Suppressor macrophage treated with lipopolysaccharide for 4 hours (primary cell): ENCODE data around the gene ANKRD33B.

ENCODE experiments used
- DNase-seq: peaks from one replicate; pipeline ENCODE4 v3.0.0-alpha.2; 2020

ANKRD33B gene

GRCh38 chr5:10579536-10580521 lies 16.0 kb downstream of the ANKRD33B start:
- peak; percentile 58 for DNase-seq

GRCh38 chr5:10580531-10581423 lies 16.9 kb downstream of the ANKRD33B start:
- no peak for DNase-seq

- no peak for DNase-seq
These were observed 17.5 kb downstream of the ANKRD33B start for GRCh38 chr5:10581424-10581748.

GRCh38 chr5:10581867-10582511 lies 18.1 kb downstream of the ANKRD33B start:
- DNase-seq = no peak

- no peak for DNase-seq
These were observed 18.6 kb downstream of the ANKRD33B start for GRCh38 chr5:10582512-10582897.

- no peak for DNase-seq
These were observed 20.0 kb downstream of the ANKRD33B start for GRCh38 chr5:10583663-10584572.

GRCh38 chr5:10584714-10585517 lies 21.0 kb downstream of the ANKRD33B start:
- peak; percentile 35 for DNase-seq

- DNase-seq = no peak
These were observed 21.6 kb downstream of the ANKRD33B start for GRCh38 chr5:10585518-10585915.

- DNase-seq = no peak
These were observed 22.1 kb downstream of the ANKRD33B start for GRCh38 chr5:10586008-10586407.

- DNase-seq = peak; percentile 25
These were observed 22.7 kb downstream of the ANKRD33B start for GRCh38 chr5:10586555-10586954.

- DNase-seq = no peak
These were observed 24.4 kb downstream of the ANKRD33B start for GRCh38 chr5:10588109-10588775.

GRCh38 chr5:10588779-10589447 lies 25.0 kb downstream of the ANKRD33B start:
- no peak for DNase-seq

- no peak for DNase-seq
These were observed 26.5 kb downstream of the ANKRD33B start for GRCh38 chr5:10590226-10590999.

- DNase-seq = no peak
These were observed 27.3 kb downstream of the ANKRD33B start for GRCh38 chr5:10591159-10591558.

- no peak for DNase-seq
These were observed 28.1 kb downstream of the ANKRD33B start for GRCh38 chr5:10591966-10592365.

- DNase-seq = no peak
These were observed 28.7 kb downstream of the ANKRD33B start for GRCh38 chr5:10592601-10593000.

- DNase-seq = no peak
These were observed 29.8 kb downstream of the ANKRD33B start for GRCh38 chr5:10593531-10594181.

GRCh38 chr5:10594591-10595210 lies 30.8 kb downstream of the ANKRD33B start:
- no peak for DNase-seq
